HL-60 (cell line): ENCODE results near the gene ATP6V1C2.

Source experiments
- DNase-seq, 2 experiments: peaks; one replicate each; pipeline ENCODE4 v3.0.0-alpha.2; 2010 to 2020; ENCODE audit warnings: low read depth in 1 of 2, low spot score in 1 of 2
- H3K27ac ChIP-seq: fragments of 250-450 bp; sonication (Bioruptor Pico); replicated peaks from 2 replicates; pipeline ENCODE4 v1.5.1; 2020; ENCODE audit warnings: mild to moderate bottlenecking, moderate library complexity
- H3K27me3 ChIP-seq: fragments of 250-450 bp; sonication (Bioruptor Pico); 2 replicates; pipeline ENCODE4 v1.5.1; 2021; ENCODE audit warnings: mild to moderate bottlenecking, moderate library complexity; ENCODE audit not compliant: insufficient read depth, poor library complexity, severe bottlenecking
- H3K4me3 ChIP-seq: replicated peaks from 2 replicates; pipeline ENCODE4 v1.5.1; 2011; ENCODE audit warnings: mild to moderate bottlenecking, control low read depth, low read length; ENCODE audit not compliant: insufficient read depth
- GABPA ChIP-seq: IDR thresholded peaks from 2 replicates; pipeline ENCODE4 v1.6.1; 2012; ENCODE audit warnings: low read depth
- POLR2AphosphoS5 ChIP-seq: IDR thresholded peaks from 2 replicates; pipeline ENCODE4 v1.6.1; 2012; ENCODE audit warnings: low read depth
- REST ChIP-seq: IDR thresholded peaks from 2 replicates; pipeline ENCODE4 v1.6.1; 2012; ENCODE audit warnings: low read depth; ENCODE audit not compliant: insufficient replicate concordance
- SPI1 ChIP-seq: IDR thresholded peaks from 2 replicates; pipeline ENCODE4 v1.6.1; 2012; ENCODE audit warnings: low read depth, mild to moderate bottlenecking, borderline replicate concordance
- TF ChIP-seq, protein P1 (sequence below): IDR thresholded peaks from one replicate; pipeline ENCODE4 v1.5.1; 2011; ENCODE audit warnings: low read length, control low read depth, inconsistent platforms; ENCODE audit not compliant: insufficient read depth

ATP6V1C2 gene

DNA sequence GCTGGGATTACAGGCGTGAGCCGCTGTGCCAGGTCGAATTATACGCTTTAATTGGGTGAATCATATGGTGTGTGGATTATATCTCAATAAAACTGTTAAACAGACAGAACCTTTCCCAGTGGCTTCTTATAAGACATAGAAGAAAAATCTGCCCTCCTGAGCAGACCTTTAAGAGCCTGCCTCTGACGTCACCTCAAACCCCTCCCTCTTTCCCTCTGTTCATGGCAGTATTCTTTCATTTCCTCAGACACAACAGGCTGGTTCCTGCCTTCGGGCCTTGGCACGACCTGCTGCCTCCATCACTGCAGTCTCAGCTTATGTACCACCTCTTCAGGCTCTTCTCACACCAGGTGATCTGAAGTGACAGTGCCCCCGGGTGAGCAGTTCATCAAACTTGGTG, 105.2 kb downstream of the ATP6V1C2 start:
- DNase-seq, result no peak
- peaks cover 29% of the 10 kb centered on the region for H3K27me3 ChIP-seq

DNA sequence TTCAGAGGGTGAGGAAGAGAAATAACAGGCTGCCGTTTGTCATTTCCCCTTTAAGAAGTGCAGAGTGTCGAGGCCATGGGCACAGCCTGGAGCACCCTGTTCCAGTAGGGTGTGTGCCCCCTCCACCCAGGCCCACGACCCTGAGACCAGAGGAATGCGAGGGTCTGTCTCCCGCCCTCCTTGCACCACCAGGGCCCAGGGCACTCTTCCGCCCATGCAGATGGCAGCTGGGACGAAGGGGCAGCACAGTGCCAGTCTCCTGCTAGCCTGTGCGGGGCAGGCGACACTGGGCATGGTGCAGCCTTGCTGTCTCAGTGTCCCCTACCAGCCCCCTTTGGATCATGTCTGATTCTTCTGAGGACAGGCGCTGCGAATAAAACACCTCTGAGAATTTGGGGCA, 106.9 kb downstream of the ATP6V1C2 start:
- Histone ChIP-seq H3K4me3 (no peak overlapping the region), H3K27me3 (peaks cover 29% of the 10 kb centered on the region), H3K27ac (no peak overlapping the region)
- TF ChIP-seq REST, result no peak
- no peak for TF ChIP-seq SPI1
- TF ChIP-seq, protein P1, sequence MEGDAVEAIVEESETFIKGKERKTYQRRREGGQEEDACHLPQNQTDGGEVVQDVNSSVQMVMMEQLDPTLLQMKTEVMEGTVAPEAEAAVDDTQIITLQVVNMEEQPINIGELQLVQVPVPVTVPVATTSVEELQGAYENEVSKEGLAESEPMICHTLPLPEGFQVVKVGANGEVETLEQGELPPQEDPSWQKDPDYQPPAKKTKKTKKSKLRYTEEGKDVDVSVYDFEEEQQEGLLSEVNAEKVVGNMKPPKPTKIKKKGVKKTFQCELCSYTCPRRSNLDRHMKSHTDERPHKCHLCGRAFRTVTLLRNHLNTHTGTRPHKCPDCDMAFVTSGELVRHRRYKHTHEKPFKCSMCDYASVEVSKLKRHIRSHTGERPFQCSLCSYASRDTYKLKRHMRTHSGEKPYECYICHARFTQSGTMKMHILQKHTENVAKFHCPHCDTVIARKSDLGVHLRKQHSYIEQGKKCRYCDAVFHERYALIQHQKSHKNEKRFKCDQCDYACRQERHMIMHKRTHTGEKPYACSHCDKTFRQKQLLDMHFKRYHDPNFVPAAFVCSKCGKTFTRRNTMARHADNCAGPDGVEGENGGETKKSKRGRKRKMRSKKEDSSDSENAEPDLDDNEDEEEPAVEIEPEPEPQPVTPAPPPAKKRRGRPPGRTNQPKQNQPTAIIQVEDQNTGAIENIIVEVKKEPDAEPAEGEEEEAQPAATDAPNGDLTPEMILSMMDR, result no peak
- no peak for TF ChIP-seq GABPA
- TF ChIP-seq POLR2AphosphoS5, result no peak
- no peak for DNase-seq

More for the DNA sequence above, 105.2 kb downstream of the ATP6V1C2 start:
- no peak overlapping the region for H3K27ac ChIP-seq
- TF ChIP-seq POLR2AphosphoS5, result no peak
- no peak for TF ChIP-seq GABPA
- no peak for TF ChIP-seq REST
- TF ChIP-seq SPI1, result no peak
- TF ChIP-seq, protein P1, result no peak
- H3K4me3 ChIP-seq, result no peak overlapping the region

GRCh38 chr2:10829299-10829698, 107.9 kb downstream of the ATP6V1C2 start:
- H3K27me3 ChIP-seq, result peaks cover 29% of the 10 kb centered on the region

More at GRCh38 chr2:10829299-10829698, 107.9 kb downstream of the ATP6V1C2 start:
- no peak overlapping the region for H3K27ac ChIP-seq
- no peak overlapping the region for H3K4me3 ChIP-seq
- DNase-seq, result no peak
- TF ChIP-seq POLR2AphosphoS5 (no peak), REST (no peak), SPI1 (no peak), GABPA (no peak)
- TF ChIP-seq, protein P1, result no peak
